HEK293T (cell line): ENCODE results near the gene GLCE.

Experiments used
- BHLHE40 ChIP-seq: fragments of 450-650 bp; IDR thresholded peaks from 2 replicates; pipeline ENCODE4 v1.6.1; 2016; ENCODE audit warnings: mild to moderate bottlenecking, moderate library complexity, borderline replicate concordance
- FOXA1 ChIP-seq: fragments of 450-650 bp; IDR thresholded peaks from 2 replicates; pipeline ENCODE4 v1.6.1; 2016; ENCODE audit warnings: mild to moderate bottlenecking
- SUZ12 ChIP-seq: fragments of 450-650 bp; IDR thresholded peaks from 2 replicates; pipeline ENCODE4 v1.6.1; 2016; ENCODE audit warnings: mild to moderate bottlenecking

DNA sequence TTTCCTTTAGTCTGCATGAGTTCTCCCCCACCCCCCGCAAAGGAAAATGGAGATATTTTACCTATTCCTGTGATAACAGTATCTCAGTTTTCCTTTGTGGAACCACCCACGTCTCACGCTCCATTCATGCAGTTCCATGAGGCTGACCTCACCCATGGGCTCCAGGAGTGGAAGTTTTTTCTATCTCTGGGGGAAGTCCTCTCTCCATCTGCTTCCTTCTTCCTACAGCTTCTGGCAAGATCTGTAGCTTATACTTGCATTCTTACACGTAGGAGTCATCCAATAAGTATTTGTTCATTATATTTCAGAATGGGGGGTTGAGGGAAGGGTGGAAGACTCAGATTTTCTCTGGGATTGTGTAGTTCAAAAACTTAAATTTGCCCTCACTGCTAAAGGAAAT is 5.8 kb upstream of the GLCE start:
- TF ChIP-seq SUZ12 (no peak), BHLHE40 (no peak), FOXA1 (no peak)
